Immature natural killer cell (primary cell): ENCODE measurements around the gene SBK2. TPM values are rescaled to one million over a fixed set of nuclear protein-coding genes. Genes with fewer than 3 reads are reported as not detected.

Experiments used
- DNase-seq, 3 donors: peaks; one replicate each; pipeline ENCODE4 v3.0.0; 2022; ENCODE audit warnings: mixed read lengths in 1 of 3
- H3K27ac Mint-ChIP-seq, 6 donors: one replicate each; pipeline ENCODE4 v1.8.0; 2020; ENCODE audit warnings: mixed read lengths in 6 of 6, mild to moderate bottlenecking in 5 of 6, inconsistent platforms in 4 of 6, moderate library complexity in 3 of 6
- H3K27me3 Mint-ChIP-seq, 3 donors: one replicate each; pipeline ENCODE4 v1.8.0; 2020 to 2021; ENCODE audit warnings: low read depth in 3 of 3, mild to moderate bottlenecking in 3 of 3, mixed read lengths in 3 of 3, moderate library complexity in 3 of 3, inconsistent platforms in 1 of 3
- H3K36me3 Mint-ChIP-seq, 3 donors: one replicate each; pipeline ENCODE4 v1.8.0; 2020; ENCODE audit warnings: mixed read lengths in 3 of 3, inconsistent platforms in 2 of 3, mild to moderate bottlenecking in 2 of 3
- H3K4me1 Mint-ChIP-seq, 2 donors: one replicate each; pipeline ENCODE4 v1.8.0; 2020; ENCODE audit warnings: inconsistent platforms in 2 of 2, mild to moderate bottlenecking in 2 of 2, mixed read lengths in 2 of 2, moderate library complexity in 1 of 2
- H3K4me3 Mint-ChIP-seq, 5 donors: one replicate each; pipeline ENCODE4 v1.8.0; 2020; ENCODE audit warnings: mild to moderate bottlenecking in 5 of 5, mixed read lengths in 5 of 5, inconsistent platforms in 3 of 5, moderate library complexity in 3 of 5
- H3K9me3 Mint-ChIP-seq, 6 donors: one replicate each; pipeline ENCODE4 v1.8.0; 2020; ENCODE audit warnings: mild to moderate bottlenecking in 6 of 6, mixed read lengths in 6 of 6, inconsistent platforms in 4 of 6, moderate library complexity in 3 of 6
- polyA plus RNA-seq, 3 donors: library from polyadenylated mRNA; unstranded; fragments of 300-500 nt; fragmentation: Illumina TruSeq; gene quantifications; one replicate each; pipeline ENCODE4 v1.2.3, GENCODE V29; 2021

SBK2 gene
- polyA plus RNA-seq, 3 donors from 2014 or later: not detected

GRCh38 chr19:55486971-55487923, 49.7 kb downstream of the SBK2 start:
- DNase-seq: no peak
- Mint-ChIP-seq H3K27me3 (peaks cover 2 to 9% (median 3%) of the 10 kb centered on the region in 3 donors), H3K9me3 (no peaks in the 10 kb centered on the region), H3K27ac (peak overlapping the region in 5 of 6 donors; percentile 51 to 68 (median 64)), H3K36me3 (no peaks in the 10 kb centered on the region), H3K4me1 (peaks cover 0 to 8% of the 10 kb centered on the region in 2 donors), H3K4me3 (peak overlapping the region in 1 of 5 donors; percentile 38)

DNA sequence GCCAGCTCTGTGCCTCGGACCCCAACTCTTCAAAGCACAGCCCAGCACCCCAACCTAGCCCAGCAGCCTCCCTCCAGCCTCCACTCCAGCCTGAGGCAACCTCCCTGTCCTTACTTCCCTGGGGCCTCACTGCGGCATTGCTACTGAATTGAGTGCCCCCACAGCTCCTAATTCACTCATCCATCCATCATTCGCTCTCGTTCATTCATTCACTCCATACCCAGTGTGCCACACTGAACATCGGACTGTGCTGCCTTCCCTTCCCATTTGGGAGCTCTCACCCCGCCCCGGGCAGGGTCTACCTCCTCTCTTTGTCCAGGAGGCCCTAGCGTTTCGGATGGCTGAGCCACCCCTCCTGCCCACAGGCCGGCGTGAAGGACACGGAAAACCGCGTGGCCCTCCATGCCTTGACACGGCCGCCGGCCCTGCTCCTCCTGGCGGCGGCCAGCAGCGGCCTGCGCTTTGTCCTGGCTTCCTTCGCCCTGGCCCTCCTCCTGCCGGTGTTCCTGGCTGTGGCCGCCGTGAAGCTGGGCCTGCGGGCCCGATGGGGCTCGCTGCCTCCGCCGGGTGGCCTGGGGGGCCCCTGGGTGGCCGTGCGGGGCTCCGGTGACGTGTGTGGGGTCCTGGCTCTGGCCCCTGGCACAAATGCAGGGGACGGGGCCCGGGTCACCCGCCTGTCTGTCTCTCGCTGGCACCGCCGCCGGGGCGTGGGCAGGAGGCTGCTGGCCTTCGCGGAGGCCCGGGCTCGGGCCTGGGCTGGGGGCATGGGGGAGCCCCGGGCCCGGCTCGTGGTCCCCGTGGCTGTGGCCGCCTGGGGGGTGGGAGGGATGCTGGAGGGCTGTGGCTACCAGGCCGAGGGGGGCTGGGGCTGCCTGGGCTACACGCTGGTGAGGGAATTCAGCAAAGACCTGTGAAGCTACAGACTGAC, 50.6 kb downstream of the SBK2 start:
- Mint-ChIP-seq H3K36me3 (no peaks in the 10 kb centered on the region), H3K9me3 (no peaks in the 10 kb centered on the region), H3K4me1 (peaks cover 0 to 8% of the 10 kb centered on the region in 2 donors), H3K4me3 (peak overlapping the region; percentile 59 to 84 (median 77)), H3K27ac (peak overlapping the region; percentile 60 to 93 (median 72)), H3K27me3 (peaks cover 2 to 9% (median 2%) of the 10 kb centered on the region in 3 donors)
- DNase-seq: no peak

DNA sequence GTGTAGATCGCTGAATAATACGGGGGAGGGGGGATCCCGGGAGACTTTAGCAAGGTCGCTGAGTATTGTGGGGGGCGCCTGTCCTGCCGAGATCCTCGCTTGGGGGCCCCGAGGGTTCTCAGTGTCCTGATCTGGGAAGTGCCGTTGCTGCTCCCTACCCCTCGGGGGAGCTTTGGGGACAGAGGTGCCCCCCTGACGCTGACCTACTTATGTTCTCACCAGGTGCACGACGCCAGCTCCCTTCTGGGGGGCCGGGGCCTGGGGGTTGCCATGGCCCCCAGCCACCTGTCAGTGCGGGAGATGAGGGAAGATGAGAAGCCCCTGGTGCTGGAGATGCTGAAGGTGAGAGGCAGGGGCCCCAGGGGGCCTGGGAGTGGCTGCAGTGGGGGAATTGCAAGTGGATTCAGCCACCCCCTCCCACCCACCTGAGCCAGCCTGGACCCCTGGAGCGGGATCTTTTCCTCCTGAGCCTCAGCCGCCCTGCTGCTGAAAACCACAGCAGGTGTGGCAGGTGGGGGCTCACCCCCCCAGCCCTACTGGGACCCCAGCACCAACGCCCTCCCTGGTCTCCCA, 51.4 kb downstream of the SBK2 start:
- H3K27ac Mint-ChIP-seq: peak overlapping the region; percentile 60 to 93 (median 79)
- peak overlapping the region; percentile 59 to 84 (median 77) for H3K4me3 Mint-ChIP-seq
- H3K36me3 Mint-ChIP-seq: no peaks in the 10 kb centered on the region
- DNase-seq: no peak
- H3K9me3 Mint-ChIP-seq: no peaks in the 10 kb centered on the region
- peaks cover 2 to 11% (median 4%) of the 10 kb centered on the region in 3 donors for H3K27me3 Mint-ChIP-seq
- peaks cover 0 to 8% of the 10 kb centered on the region in 2 donors for H3K4me1 Mint-ChIP-seq

GRCh38 chr19:55484593-55485438, 52.1 kb downstream of the SBK2 start, which contains the start of gene NAT14:
NAT14 (plus strand) TSS chr19:55485188; CDS start chr19:55485709, 521 bp downstream.
- H3K27me3 Mint-ChIP-seq: peaks cover 2 to 12% (median 6%) of the 10 kb centered on the region in 3 donors
- H3K27ac Mint-ChIP-seq: peak within 1 kb of the TSS; percentile 60 to 93 (median 79)
- H3K36me3 Mint-ChIP-seq: no peaks in the 10 kb centered on the region
- H3K9me3 Mint-ChIP-seq: no peaks in the 10 kb centered on the region
- H3K4me3 Mint-ChIP-seq: peak within 1 kb of the TSS; percentile 59 to 84 (median 77)
- peak; percentile 65 to 76 (median 70) for DNase-seq
- H3K4me1 Mint-ChIP-seq: peaks cover 3 to 10% of the 10 kb centered on the region in 2 donors

GRCh38 chr19:55483706-55484592, 53.0 kb downstream of the SBK2 start:
- Mint-ChIP-seq H3K4me1 (peaks cover 11 to 18% of the 10 kb centered on the region in 2 donors), H3K27me3 (peaks cover 2 to 13% (median 6%) of the 10 kb centered on the region in 3 donors), H3K4me3 (peak overlapping the region; percentile 46 to 76 (median 62)), H3K36me3 (no peaks in the 10 kb centered on the region), H3K27ac (peak overlapping the region in 2 of 6 donors; percentile 40 to 74), H3K9me3 (no peaks in the 10 kb centered on the region)
- DNase-seq: no peak

DNA sequence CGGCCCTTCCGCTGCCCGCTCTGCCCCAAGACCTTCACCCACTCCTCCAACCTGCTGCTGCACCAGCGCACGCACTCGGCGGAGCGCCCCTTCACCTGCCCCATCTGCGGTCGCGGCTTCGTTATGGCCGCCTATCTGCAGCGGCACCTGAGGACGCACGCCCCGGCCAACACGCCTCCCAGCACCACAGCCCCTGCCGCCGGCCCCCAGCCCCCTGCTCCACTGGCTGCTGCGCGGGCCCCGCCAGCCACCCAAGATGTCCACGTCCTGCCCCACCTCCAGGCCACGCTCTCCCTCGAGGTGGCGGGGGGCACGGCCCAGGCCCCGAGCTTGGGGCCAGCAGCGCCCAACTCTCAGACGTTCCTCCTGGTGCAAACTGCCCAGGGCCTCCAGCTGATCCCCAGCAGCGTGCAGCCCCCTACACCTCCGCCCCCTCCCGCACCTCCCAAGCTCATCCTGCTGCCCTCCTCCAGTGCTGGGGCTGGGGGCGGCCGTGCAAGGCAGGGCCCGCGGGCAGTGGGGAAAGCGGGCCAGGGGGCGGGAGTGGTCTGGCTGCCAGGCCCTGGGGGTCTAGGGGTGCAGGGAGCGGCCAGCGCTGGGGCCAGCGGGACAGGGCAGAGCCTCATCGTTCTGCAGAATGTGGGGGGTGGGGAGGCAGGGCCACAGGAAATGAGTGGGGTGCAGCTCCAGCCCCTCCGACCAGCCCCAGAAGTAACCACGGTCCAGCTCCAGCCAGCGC, 53.8 kb downstream of the SBK2 start:
- Mint-ChIP-seq H3K36me3 (peaks cover 0 to 4% (median 0%) of the 10 kb centered on the region in 3 donors), H3K4me1 (peaks cover 19 to 25% of the 10 kb centered on the region in 2 donors), H3K27ac (no peak overlapping the region), H3K27me3 (peaks cover 2 to 13% (median 6%) of the 10 kb centered on the region in 3 donors), H3K4me3 (peak overlapping the region in 1 of 5 donors; percentile 40), H3K9me3 (no peaks in the 10 kb centered on the region)
- no peak for DNase-seq

- H3K4me3 Mint-ChIP-seq: no peak overlapping the region
- H3K4me1 Mint-ChIP-seq: peaks cover 27 to 31% of the 10 kb centered on the region in 2 donors
- no peak for DNase-seq
- no peak overlapping the region for H3K27ac Mint-ChIP-seq
- H3K9me3 Mint-ChIP-seq: no peaks in the 10 kb centered on the region
- H3K36me3 Mint-ChIP-seq: peaks cover 0 to 4% (median 0%) of the 10 kb centered on the region in 3 donors
- peaks cover 0 to 13% (median 6%) of the 10 kb centered on the region in 3 donors for H3K27me3 Mint-ChIP-seq
Observed at GRCh38 chr19:55482156-55482961, 54.6 kb downstream of the SBK2 start.

DNA sequence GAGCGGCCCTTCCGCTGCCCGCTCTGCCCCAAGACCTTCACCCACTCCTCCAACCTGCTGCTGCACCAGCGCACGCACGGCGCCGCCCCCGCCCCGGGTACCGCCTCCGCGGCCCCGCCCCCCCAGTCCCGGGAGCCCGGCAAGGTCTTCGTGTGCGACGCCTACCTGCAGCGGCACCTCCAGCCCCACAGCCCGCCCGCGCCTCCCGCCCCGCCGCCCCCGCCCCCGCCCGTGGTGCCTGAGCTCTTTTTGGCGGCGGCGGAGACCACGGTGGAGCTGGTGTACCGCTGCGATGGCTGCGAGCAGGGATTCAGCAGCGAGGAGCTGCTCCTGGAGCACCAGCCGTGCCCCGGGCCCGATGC, 55.2 kb downstream of the SBK2 start:
- H3K4me3 Mint-ChIP-seq: no peak overlapping the region
- no peak for DNase-seq
- H3K27ac Mint-ChIP-seq: no peak overlapping the region
- H3K9me3 Mint-ChIP-seq: no peaks in the 10 kb centered on the region
- H3K4me1 Mint-ChIP-seq: peaks cover 33 to 37% of the 10 kb centered on the region in 2 donors
- H3K36me3 Mint-ChIP-seq: peaks cover 0 to 4% (median 0%) of the 10 kb centered on the region in 3 donors
- peaks cover 0 to 16% (median 11%) of the 10 kb centered on the region in 3 donors for H3K27me3 Mint-ChIP-seq

GRCh38 chr19:55481148-55481793, 55.7 kb downstream of the SBK2 start:
- no peak for DNase-seq
- no peak overlapping the region for H3K27ac Mint-ChIP-seq

More at GRCh38 chr19:55481148-55481793, 55.7 kb downstream of the SBK2 start:
- Mint-ChIP-seq H3K9me3 (no peaks in the 10 kb centered on the region), H3K27me3 (peaks cover 0 to 18% (median 11%) of the 10 kb centered on the region in 3 donors), H3K36me3 (peaks cover 0 to 4% (median 0%) of the 10 kb centered on the region in 3 donors), H3K4me3 (no peak overlapping the region), H3K4me1 (peaks cover 33 to 37% of the 10 kb centered on the region in 2 donors)
